ENCODE measurements around the gene RPA1.

GRCh38 chr17:1847191-1847590 is 17.4 kb downstream of the RPA1 start:
- TF ChIP-seq POLR2A (IDR thresholded peaks at IDR 0.05; ENCODE audit: borderline replicate concordance, extremely low read depth, insufficient read depth, insufficient read length) (no peak), RAD21 (IDR thresholded peaks at IDR 0.05; ENCODE audit: low read depth) (no peak), YY1 (IDR thresholded peaks at IDR 0.05; ENCODE audit: extremely low read depth, insufficient replicate concordance, low read depth, low read length) (no peak), CTCF (IDR thresholded peaks at IDR 0.05 in 2 of 3, conservative IDR thresholded peaks at IDR 0.05 in 1 of 3; ENCODE audit: borderline replicate concordance in 1 of 3, insufficient read depth in 1 of 3, low read depth in 2 of 3, low read length in 2 of 3) (no peak), ATF3 (IDR thresholded peaks at IDR 0.05) (no peak), POLR2AphosphoS5 (IDR thresholded peaks at IDR 0.05; ENCODE audit: low read depth, low read length) (no peak), SP1 (IDR thresholded peaks at IDR 0.05; ENCODE audit: low read depth) (no peak), CEBPB (IDR thresholded peaks at IDR 0.05; ENCODE audit: low read depth) (no peak), MAX (IDR thresholded peaks at IDR 0.05) (no peak), REST (IDR thresholded peaks at IDR 0.05; ENCODE audit: low read depth) (no peak), EZH2phosphoT487 (IDR thresholded peaks at IDR 0.05; ENCODE audit: borderline replicate concordance) (no peak), EGR1 (IDR thresholded peaks at IDR 0.05; ENCODE audit: low read depth) (no peak), JUND (IDR thresholded peaks at IDR 0.05) (no peak), SIN3A (IDR thresholded peaks at IDR 0.05; ENCODE audit: low read depth) (no peak)
